Measurements from ENCODE around the gene ADRA2C.

DNA sequence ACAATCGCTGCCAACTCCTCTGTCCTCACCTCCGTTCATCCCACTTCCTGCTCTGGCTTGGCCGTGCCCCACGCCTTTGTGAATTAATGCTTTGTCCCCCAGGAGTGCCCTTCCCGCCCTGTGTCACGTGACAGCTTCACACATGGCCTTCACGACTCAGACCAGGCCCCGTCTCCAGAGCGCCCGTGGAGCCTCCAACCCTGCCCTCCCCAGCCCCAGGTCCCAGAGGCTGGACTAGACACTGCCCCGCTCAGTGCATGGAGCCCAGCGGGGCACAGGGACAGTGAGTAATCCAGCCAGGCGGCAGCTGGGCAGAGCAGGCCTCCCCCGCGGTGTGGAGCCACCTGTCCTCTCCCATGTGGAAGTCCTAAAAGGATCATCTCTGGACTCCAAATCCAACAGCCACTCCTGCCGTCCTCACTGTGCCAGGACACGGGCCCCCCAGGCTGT, 7.4 kb downstream of the ADRA2C start:
- TF ChIP-seq, protein P1, sequence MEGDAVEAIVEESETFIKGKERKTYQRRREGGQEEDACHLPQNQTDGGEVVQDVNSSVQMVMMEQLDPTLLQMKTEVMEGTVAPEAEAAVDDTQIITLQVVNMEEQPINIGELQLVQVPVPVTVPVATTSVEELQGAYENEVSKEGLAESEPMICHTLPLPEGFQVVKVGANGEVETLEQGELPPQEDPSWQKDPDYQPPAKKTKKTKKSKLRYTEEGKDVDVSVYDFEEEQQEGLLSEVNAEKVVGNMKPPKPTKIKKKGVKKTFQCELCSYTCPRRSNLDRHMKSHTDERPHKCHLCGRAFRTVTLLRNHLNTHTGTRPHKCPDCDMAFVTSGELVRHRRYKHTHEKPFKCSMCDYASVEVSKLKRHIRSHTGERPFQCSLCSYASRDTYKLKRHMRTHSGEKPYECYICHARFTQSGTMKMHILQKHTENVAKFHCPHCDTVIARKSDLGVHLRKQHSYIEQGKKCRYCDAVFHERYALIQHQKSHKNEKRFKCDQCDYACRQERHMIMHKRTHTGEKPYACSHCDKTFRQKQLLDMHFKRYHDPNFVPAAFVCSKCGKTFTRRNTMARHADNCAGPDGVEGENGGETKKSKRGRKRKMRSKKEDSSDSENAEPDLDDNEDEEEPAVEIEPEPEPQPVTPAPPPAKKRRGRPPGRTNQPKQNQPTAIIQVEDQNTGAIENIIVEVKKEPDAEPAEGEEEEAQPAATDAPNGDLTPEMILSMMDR (IDR thresholded peaks at IDR 0.05; ENCODE audit: low read depth, low read length, poor library complexity, severe bottlenecking), result no peak
- TF ChIP-seq EZH2phosphoT487 (IDR thresholded peaks at IDR 0.05; ENCODE audit: borderline replicate concordance, low read length), result no peak
